Sigmoid colon (tissue), 7 donors: ENCODE results near the gene ADRA1B. TPM values are rescaled to one million over a fixed set of nuclear protein-coding genes. Genes with fewer than 3 reads are reported as not detected.

ENCODE experiments used
- DNase-seq: peaks from one replicate; pipeline ENCODE4 v3.0.0-alpha.2; 2019
- H3K27ac ChIP-seq, 4 donors: fragments of 200-600 bp; sonication (generic); one replicate each; pipeline ENCODE4 v1.5.1; 2016 to 2019; ENCODE audit warnings: mild to moderate bottlenecking in 1 of 4
- H3K27me3 ChIP-seq, 3 donors: fragments of 200-600 bp; sonication (generic); one replicate each; pipeline ENCODE4 v1.5.1; 2019; ENCODE audit warnings: mild to moderate bottlenecking in 1 of 3
- H3K36me3 ChIP-seq, 4 donors: fragments of 200-600 bp; sonication (generic); one replicate each; pipeline ENCODE4 v1.5.1; 2016 to 2019
- H3K4me1 ChIP-seq, 4 donors: fragments of 200-600 bp; sonication (generic); one replicate each; pipeline ENCODE4 v1.5.1; 2017 to 2019
- H3K4me3 ChIP-seq, 4 donors: fragments of 200-600 bp; sonication (generic); one replicate each; pipeline ENCODE4 v1.5.1; 2017 to 2019; ENCODE audit warnings: mild to moderate bottlenecking in 2 of 4, moderate library complexity in 1 of 4
- H3K9me3 ChIP-seq, 4 donors: fragments of 200-600 bp in 3 of 4; sonication (generic) in 3 of 4; one replicate each; pipeline versions ENCODE4 v1.5.1 to v1.6.1; 2013 to 2019
- CTCF ChIP-seq, 4 experiments: fragments of 450-650 bp in 3 of 4; fragments of 200-600 bp in 1 of 4; IDR thresholded peaks; one replicate each; pipeline ENCODE4 v1.5.1; 2016 to 2019; ENCODE audit warnings: antibody characterized with exemption in 4 of 4, mild to moderate bottlenecking in 3 of 4, moderate library complexity in 2 of 4
- EP300 ChIP-seq, 4 donors: sonication (generic); formaldehyde crosslinking; IDR thresholded peaks; one replicate each; pipeline ENCODE4 v1.6.1; 2017; ENCODE audit warnings: antibody characterized with exemption in 4 of 4
- POLR2A ChIP-seq, 2 donors: fragments of 450-650 bp; IDR thresholded peaks; one replicate each; pipeline ENCODE4 v1.6.1; 2016; ENCODE audit warnings: antibody characterized with exemption in 2 of 2, mild to moderate bottlenecking in 2 of 2, moderate library complexity in 2 of 2
- POLR2AphosphoS5 ChIP-seq, 4 donors: sonication (generic); formaldehyde crosslinking; IDR thresholded peaks; one replicate each; pipeline ENCODE4 v1.6.1; 2017; ENCODE audit warnings: antibody characterized with exemption in 4 of 4
- WGBS, 2 donors: extraction: QIAGEN DNeasy Blood & Tissue Kit; methylation state at CpG; one replicate each; pipeline ENCODE4 v1.1.7; 2013; 5-methylcytosine and 5-hydroxymethylcytosine counted together
- intact Hi-C: fragments of 100-400 bp; cut with DNase I; formaldehyde crosslinking; loops from one replicate; pipeline ENCODE4 v1.15.1; 2023
- polyA plus RNA-seq, 3 donors: library from polyadenylated mRNA; stranded (reverse); fragments of 200-250 nt; gene quantifications; one replicate each; pipeline ENCODE4 v1.2.3, GENCODE V29; 2013
- small RNA-seq, 3 donors: library from RNA; depleted of rRNA; stranded (forward); fragments of <200 nt; gene quantifications; one replicate each; pipeline ENCODE3, GENCODE V24; 2016
- total RNA-seq, 4 donors: library from RNA; depleted of rRNA; stranded (reverse); fragments of >200 nt; gene quantifications; one replicate each; pipeline ENCODE4 v1.1.0, GENCODE V29; 2016
- donor health status: healthy with polysubstance abuse.
- donor health status: Bipolar disorder and iron deficiency.
- donor health status: healthy.

ADRA1B gene
- total and polyA plus RNA-seq, 7 donors, result 0.36 to 1.8 (median 0.61) TPM; not detected in 1

- Histone ChIP-seq H3K4me1 (peaks cover 0 to 18% (median 8%) of the 10 kb centered on the region in 4 donors), H3K27me3 (no peaks in the 10 kb centered on the region), H3K36me3 (peaks cover 0 to 29% (median 0%) of the 10 kb centered on the region in 4 donors), H3K4me3 (no peak overlapping the region), H3K27ac (peak overlapping the region in 1 of 4 donors; percentile 0), H3K9me3 (no peaks in the 10 kb centered on the region)
- TF ChIP-seq POLR2A (IDR thresholded peaks at IDR 0.05) (no peak), CTCF (IDR thresholded peaks at IDR 0.05) (no peak), POLR2AphosphoS5 (IDR thresholded peaks at IDR 0.05) (no peak), EP300 (IDR thresholded peaks at IDR 0.05) (no peak)
- no peak for DNase-seq
- 75 to 81% methylated on average over 7 of the region's 7 CpGs for WGBS, 2 donors
- intact Hi-C loops, result loop anchor here (5.0 kb wide), 1 partner anchor 177 kb away; no protein-coding TSS in a partner anchor
Observed at GRCh38 chr5:160020266-160020770, 104.0 kb downstream of the ADRA1B start.

GRCh38 chr5:160020964-160021363, 104.7 kb downstream of the ADRA1B start:
- Histone ChIP-seq H3K4me1 (peaks cover 0 to 18% (median 8%) of the 10 kb centered on the region in 4 donors), H3K27me3 (no peaks in the 10 kb centered on the region), H3K9me3 (no peaks in the 10 kb centered on the region), H3K36me3 (peaks cover 0 to 22% (median 0%) of the 10 kb centered on the region in 4 donors), H3K27ac (no peak overlapping the region), H3K4me3 (no peak overlapping the region)
- TF ChIP-seq POLR2A (IDR thresholded peaks at IDR 0.05) (no peak), CTCF (IDR thresholded peaks at IDR 0.05) (no peak), POLR2AphosphoS5 (IDR thresholded peaks at IDR 0.05) (no peak), EP300 (IDR thresholded peaks at IDR 0.05) (no peak)
- WGBS, 2 donors, result 69 to 72% methylated on average over 4 of the region's 4 CpGs
- no peak for DNase-seq
- intact Hi-C loops, result loop anchor here (1.0 to 5.0 kb wide), 2 partner anchors 176 to 324 kb away; no protein-coding TSS in a partner anchor

GRCh38 chr5:160021831-160022446, 105.7 kb downstream of the ADRA1B start:
- Histone ChIP-seq H3K4me1 (peaks cover 0 to 18% (median 8%) of the 10 kb centered on the region in 4 donors), H3K9me3 (no peaks in the 10 kb centered on the region), H3K4me3 (no peak overlapping the region), H3K36me3 (peaks cover 0 to 13% (median 0%) of the 10 kb centered on the region in 4 donors), H3K27ac (no peak overlapping the region), H3K27me3 (no peaks in the 10 kb centered on the region)
- 5 to 15% methylated on average over 3 of the region's 3 CpGs for WGBS, 2 donors
- TF ChIP-seq EP300 (IDR thresholded peaks at IDR 0.05) (no peak), CTCF (IDR thresholded peaks at IDR 0.05) (peak; percentile 61 to 78 (median 74))
- intact Hi-C loops, result loop anchor here (1.0 to 5.0 kb wide), 2 partner anchors 175 to 323 kb away; no protein-coding TSS in a partner anchor
- DNase-seq, result no peak

Small RNAs within 50 kb of the gene (small RNA-seq; reads per million reads assigned to genes)
- gene RF00019, result 0 reads per million in 3 donors

Other genes with a start within 250 kb of the ADRA1B start
- 10 to 100 TPM; 38.3 to 65.0 (median 50.9) TPM for gene TTC1, start 92.7 kb downstream of the ADRA1B start, total RNA-seq
- 10 to 100 TPM; 52.2 to 60.8 (median 55.3) TPM for gene TTC1, start 92.7 kb downstream of the ADRA1B start, polyA plus RNA-seq
- 10 to 100 TPM; 24.8 to 33.2 (median 29.1) TPM for gene PWWP2A, start 203.0 kb downstream of the ADRA1B start, total RNA-seq
- gene PWWP2A, start 203.0 kb downstream of the ADRA1B start, polyA plus RNA-seq, result 10 to 100 TPM in 1 of 3 donors, 1 to 10 TPM in 2; 9.0 to 12.2 (median 9.7) TPM